Neural progenitor cell (in vitro differentiated cells): ENCODE measurements around the gene RAPGEF4.

Source experiments
- CTCF ChIP-seq: fragments of 200-600 bp; sonication (generic); IDR thresholded peaks from 2 replicates; pipeline ENCODE4 v1.5.1; 2017; ENCODE audit warnings: antibody characterized with exemption, mild to moderate bottlenecking
- EZH2 ChIP-seq: fragments of 200-600 bp; sonication (generic); IDR thresholded peaks from 2 replicates; pipeline ENCODE4 v1.6.1; 2017; ENCODE audit warnings: antibody characterized with exemption, mild to moderate bottlenecking, moderate library complexity

- TF ChIP-seq EZH2, result no peak
- TF ChIP-seq CTCF, result no peak
Observed at GRCh38 chr2:173019755-173020154, 284.1 kb downstream of the RAPGEF4 start.
